A673 (cell line): ENCODE results near the gene ASPG. TPM values are rescaled to one million over a fixed set of nuclear protein-coding genes. Genes with fewer than 3 reads are reported as not detected.

Source experiments
- BruUV-seq: library from RNA; stranded (reverse); fragments of 400-500 nt; replicated peaks from 2 replicates; lab custom pipeline; 2021; lab: Mats Ljungman, UMichigan
- CTCF ChIA-PET: fragments of 300-600 bp; sonication (Branson Sonifier 250); formaldehyde crosslinking; loops from one replicate; lab custom pipeline; 2022; ENCODE audit warnings: antibody characterized with exemption; lab: Charles Lee
- POLR2A ChIA-PET: fragments of 300-600 bp; sonication (Branson Sonifier 250); formaldehyde crosslinking; loops from one replicate; lab custom pipeline; 2022; ENCODE audit warnings: antibody characterized with exemption; ENCODE audit not compliant: low non-redundant PET; lab: Charles Lee
- DNase-seq: peaks from one replicate; pipeline ENCODE4 v3.0.0-alpha.2; 2015; ENCODE audit warnings: low spot score
- H3K27ac ChIP-seq: fragments of 200-600 bp; sonication (generic); 2 replicates; pipeline ENCODE4 v1.5.1; 2016; ENCODE audit warnings: mixed run types, low read depth, mild to moderate bottlenecking, mixed read lengths, antibody characterized with exemption, low read length; ENCODE audit not compliant: poor library complexity, severe bottlenecking
- H3K27me3 ChIP-seq: fragments of 200-600 bp; sonication (generic); replicated peaks from 2 replicates; pipeline ENCODE4 v1.6.1; 2017; ENCODE audit warnings: mixed run types, low read depth, mild to moderate bottlenecking, mixed read lengths, antibody characterized with exemption, low read length; ENCODE audit not compliant: insufficient read depth, poor library complexity
- H3K36me3 ChIP-seq: fragments of 200-600 bp; sonication (generic); 2 replicates; pipeline ENCODE4 v1.6.1; 2016; ENCODE audit warnings: mixed run types, mild to moderate bottlenecking, mixed read lengths, antibody characterized with exemption, low read length; ENCODE audit not compliant: insufficient read depth, poor library complexity, severe bottlenecking
- H3K4me1 ChIP-seq: fragments of 200-600 bp; sonication (generic); 2 replicates; pipeline ENCODE4 v1.6.1; 2017; ENCODE audit warnings: mixed run types, mild to moderate bottlenecking, mixed read lengths, antibody characterized with exemption, low read length; ENCODE audit not compliant: insufficient read depth, poor library complexity, severe bottlenecking
- H3K4me3 ChIP-seq: fragments of 200-600 bp; sonication (generic); 2 replicates; pipeline ENCODE4 v1.5.1; 2016; ENCODE audit warnings: low read depth, mixed run types, mild to moderate bottlenecking, mixed read lengths, low read length; ENCODE audit not compliant: poor library complexity, severe bottlenecking
- H3K9me3 ChIP-seq: fragments of 200-600 bp; sonication (generic); 2 replicates; pipeline ENCODE4 v1.6.1; 2016; ENCODE audit warnings: mixed run types, low read depth, mild to moderate bottlenecking, mixed read lengths, antibody characterized with exemption, low read length; ENCODE audit not compliant: poor library complexity, severe bottlenecking
- EZH2 ChIP-seq: fragments of 200-600 bp; sonication (generic); IDR thresholded peaks from 2 replicates; pipeline ENCODE4 v1.6.1; 2017; ENCODE audit warnings: borderline replicate concordance, low read depth, mild to moderate bottlenecking, mixed read lengths, antibody characterized with exemption, low read length; ENCODE audit not compliant: poor library complexity, severe bottlenecking
- intact Hi-C: fragments of 100-400 bp; cut with micrococcal nuclease; formaldehyde crosslinking; loops from one replicate; pipeline ENCODE4 v1.10.0; 2022; ENCODE audit not compliant: unreplicated experiment
- total RNA-seq: library from RNA; stranded (reverse); gene quantifications from 2 replicates; pipeline ENCODE4 v1.2.3, GENCODE V29; 2021
- TF ChIP-seq, protein P1 (sequence below): fragments of 300-800, 200-600 bp; sonication (generic); conservative IDR thresholded peaks from 2 replicates; pipeline ENCODE4 v1.5.1; 2017; ENCODE audit warnings: low read depth, mild to moderate bottlenecking, antibody characterized with exemption, low read length, moderate library complexity, mixed read lengths

The ASPG gene
- total RNA-seq, 1 experiment from 2014 or later, result not detected

DNA sequence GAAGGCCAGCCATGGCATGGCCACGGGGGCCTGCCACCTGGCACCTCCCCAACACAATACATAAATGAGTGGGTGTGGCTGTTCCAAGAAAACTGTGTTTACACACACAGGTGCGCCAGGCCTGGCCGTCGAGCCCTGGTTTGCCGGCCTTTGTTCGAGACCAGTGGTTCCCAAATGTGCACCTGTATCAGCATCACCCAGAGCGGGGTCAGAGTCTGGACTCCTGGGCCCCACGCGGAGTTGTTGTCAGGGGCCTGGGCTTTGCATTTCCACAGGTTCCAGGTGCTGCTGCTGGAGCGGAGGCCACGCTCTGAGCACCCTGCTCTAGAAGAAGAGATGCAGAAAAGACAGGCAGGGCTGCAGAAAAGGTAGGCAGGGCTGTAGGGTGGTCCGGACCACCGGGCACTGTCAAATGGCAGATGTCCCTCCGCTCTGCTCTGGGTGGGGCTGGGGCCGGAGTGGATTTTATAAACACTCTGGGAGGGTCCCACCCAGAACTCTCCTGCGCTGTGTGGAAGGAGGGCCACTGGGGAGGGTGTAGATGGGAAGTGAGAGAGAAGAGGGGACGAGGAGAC is 4.2 kb upstream of the ASPG start:
- ChIA-PET CTCF (no interaction called here), POLR2A (no interaction called here)
- no peak overlapping the region for H3K4me3 ChIP-seq
- BruUV-seq, result no TSS peak
- H3K27me3 ChIP-seq, result no peaks in the 10 kb centered on the region
- intact Hi-C loops, result no loop called here
- H3K9me3 ChIP-seq, result no peaks in the 10 kb centered on the region
- no peaks in the 10 kb centered on the region for H3K4me1 ChIP-seq
- no peaks in the 10 kb centered on the region for H3K36me3 ChIP-seq
- H3K27ac ChIP-seq, result no peak overlapping the region
- DNase-seq, result no peak
- TF ChIP-seq, protein P1, sequence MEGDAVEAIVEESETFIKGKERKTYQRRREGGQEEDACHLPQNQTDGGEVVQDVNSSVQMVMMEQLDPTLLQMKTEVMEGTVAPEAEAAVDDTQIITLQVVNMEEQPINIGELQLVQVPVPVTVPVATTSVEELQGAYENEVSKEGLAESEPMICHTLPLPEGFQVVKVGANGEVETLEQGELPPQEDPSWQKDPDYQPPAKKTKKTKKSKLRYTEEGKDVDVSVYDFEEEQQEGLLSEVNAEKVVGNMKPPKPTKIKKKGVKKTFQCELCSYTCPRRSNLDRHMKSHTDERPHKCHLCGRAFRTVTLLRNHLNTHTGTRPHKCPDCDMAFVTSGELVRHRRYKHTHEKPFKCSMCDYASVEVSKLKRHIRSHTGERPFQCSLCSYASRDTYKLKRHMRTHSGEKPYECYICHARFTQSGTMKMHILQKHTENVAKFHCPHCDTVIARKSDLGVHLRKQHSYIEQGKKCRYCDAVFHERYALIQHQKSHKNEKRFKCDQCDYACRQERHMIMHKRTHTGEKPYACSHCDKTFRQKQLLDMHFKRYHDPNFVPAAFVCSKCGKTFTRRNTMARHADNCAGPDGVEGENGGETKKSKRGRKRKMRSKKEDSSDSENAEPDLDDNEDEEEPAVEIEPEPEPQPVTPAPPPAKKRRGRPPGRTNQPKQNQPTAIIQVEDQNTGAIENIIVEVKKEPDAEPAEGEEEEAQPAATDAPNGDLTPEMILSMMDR, result no peak
- TF ChIP-seq EZH2, result no peak

DNA sequence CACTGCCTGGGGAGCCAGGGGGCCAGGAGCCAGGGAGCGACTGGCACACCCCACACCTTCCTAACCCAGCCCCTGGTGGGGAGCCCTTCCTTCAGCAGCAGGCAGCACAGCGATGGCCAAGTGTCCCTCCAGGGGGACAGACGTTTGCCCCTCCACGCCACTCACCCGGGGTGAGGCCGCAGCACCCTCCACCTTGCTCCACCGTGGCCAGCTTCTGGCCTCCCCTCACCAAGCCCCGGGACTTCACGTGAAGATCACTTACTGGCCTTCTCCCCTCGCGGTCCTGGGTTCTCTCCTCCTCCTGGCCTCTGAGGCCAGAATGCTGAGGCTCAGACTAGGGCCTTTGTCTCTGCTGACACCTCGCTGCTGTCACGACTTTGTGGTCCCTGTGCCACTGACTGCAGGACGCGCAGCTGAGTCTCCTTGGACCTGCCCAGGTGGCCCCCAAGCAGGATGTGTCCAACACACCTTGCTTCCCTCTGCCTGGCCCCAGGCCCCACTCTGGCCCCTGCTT is 3.5 kb upstream of the ASPG start:
- H3K4me3 ChIP-seq, result no peak overlapping the region
- TF ChIP-seq, protein P1, result no peak
- TF ChIP-seq EZH2, result no peak
- intact Hi-C loops, result no loop called here
- CTCF ChIA-PET, result no interaction called here
- H3K27me3 ChIP-seq, result no peaks in the 10 kb centered on the region
- no peaks in the 10 kb centered on the region for H3K4me1 ChIP-seq
- no peaks in the 10 kb centered on the region for H3K36me3 ChIP-seq
- no TSS peak for BruUV-seq
- no peak for DNase-seq
- no peaks in the 10 kb centered on the region for H3K9me3 ChIP-seq
- no peak overlapping the region for H3K27ac ChIP-seq
- POLR2A ChIA-PET, result no interaction called here

DNA sequence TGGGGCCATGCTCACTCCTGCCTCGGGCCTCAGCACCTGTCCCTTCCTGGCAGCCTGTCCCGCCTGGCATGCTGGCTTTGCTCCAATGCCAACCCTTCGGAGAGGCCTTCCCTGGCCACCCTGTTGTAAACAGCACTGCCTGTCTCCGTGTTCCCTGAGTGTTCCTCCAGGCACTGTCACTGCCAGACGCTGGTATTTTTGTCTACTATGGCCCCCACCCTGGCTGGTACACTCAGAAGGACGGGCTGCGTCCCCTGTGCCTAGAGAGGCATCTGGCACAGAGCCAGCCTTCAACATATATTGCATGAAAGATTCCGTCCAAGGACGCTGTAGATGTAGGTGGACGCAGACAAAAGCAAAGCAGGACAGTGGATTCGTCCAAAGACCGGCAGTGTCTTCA is 2.7 kb upstream of the ASPG start:
- ChIA-PET POLR2A (no interaction called here), CTCF (no interaction called here)
- no peaks in the 10 kb centered on the region for H3K9me3 ChIP-seq
- H3K4me3 ChIP-seq, result no peak overlapping the region
- BruUV-seq, result no TSS peak
- DNase-seq, result no peak
- TF ChIP-seq, protein P1, result no peak
- no peak for TF ChIP-seq EZH2
- H3K27me3 ChIP-seq, result no peaks in the 10 kb centered on the region
- intact Hi-C loops, result no loop called here
- no peak overlapping the region for H3K27ac ChIP-seq
- no peaks in the 10 kb centered on the region for H3K4me1 ChIP-seq
- H3K36me3 ChIP-seq, result no peaks in the 10 kb centered on the region
